IMR-90 (cell line): ENCODE measurements around the gene PACSIN3. TPM values are rescaled to one million over a fixed set of nuclear protein-coding genes. Genes with fewer than 3 reads are reported as not detected.
A peak's percentile ranks its signal among the peaks of the same experiment; 100 is the strongest.

Source experiments
- ATAC-seq: fragments of 200-7000 bp; cut with Tn5 transposase; 2 replicates; pipeline ENCODE4 v1.9.1; 2020; ENCODE audit warnings: low read depth, mild to moderate bottlenecking, moderate library complexity
- BruUV-seq: library from RNA; stranded (reverse); fragments of 400-500 nt; replicated peaks from 2 replicates; lab custom pipeline; 2021; lab: Mats Ljungman, UMichigan
- CTCF ChIA-PET: fragments of 300-600 bp; formaldehyde crosslinking; extraction: SDS; loops from one replicate; lab custom pipeline; 2021; ENCODE audit warnings: antibody characterized with exemption; lab: Yijun Ruan, JAX
- POLR2A ChIA-PET: fragments of 300-600 bp; sonication (Branson Sonifier 250); formaldehyde crosslinking; loops from one replicate; lab custom pipeline; 2022; ENCODE audit warnings: antibody characterized with exemption; ENCODE audit not compliant: unreplicated experiment; lab: Charles Lee
- DNase-seq: peaks from one replicate; pipeline ENCODE4 v3.0.0; 2013
- H2AFZ ChIP-seq: replicated peaks from 2 replicates; pipeline ENCODE3; 2013; ENCODE audit warnings: low read length, mild to moderate bottlenecking; ENCODE audit not compliant: poor library complexity
- H2AK5ac ChIP-seq: 2 replicates; pipeline ENCODE4 v1.6.1; 2013; ENCODE audit warnings: low read depth, low read length, inconsistent platforms
- H2AK9ac ChIP-seq: replicated peaks from 2 replicates; pipeline ENCODE3; 2013; ENCODE audit warnings: mild to moderate bottlenecking, low read depth, low read length, moderate library complexity; ENCODE audit not compliant: poor library complexity
- H2BK120ac ChIP-seq: 2 replicates; pipeline ENCODE4 v1.6.1; 2013; ENCODE audit warnings: low read depth, low read length, inconsistent platforms
- H2BK15ac ChIP-seq: 3 replicates; pipeline ENCODE4 v1.6.1; 2013; ENCODE audit warnings: low read depth, low read length, inconsistent platforms
- H2BK20ac ChIP-seq: 2 replicates; pipeline ENCODE4 v1.6.1; 2013; ENCODE audit warnings: low read depth, mild to moderate bottlenecking, inconsistent platforms, low read length, moderate library complexity
- H2BK5ac ChIP-seq: 2 replicates; pipeline ENCODE4 v1.6.1; 2013; ENCODE audit warnings: mild to moderate bottlenecking, low read depth, low read length, inconsistent platforms; ENCODE audit not compliant: poor library complexity, severe bottlenecking
- H3K14ac ChIP-seq: replicated peaks from 2 replicates; pipeline ENCODE4 v1.6.1; 2013; ENCODE audit warnings: low read depth, low read length, inconsistent platforms
- H3K18ac ChIP-seq: 2 replicates; pipeline ENCODE4 v1.6.1; 2013; ENCODE audit warnings: low read depth, low read length, control low read depth
- H3K23ac ChIP-seq: 2 replicates; pipeline ENCODE4 v1.6.1; 2013; ENCODE audit warnings: low read depth, low read length, inconsistent platforms
- H3K27ac ChIP-seq: 2 replicates; pipeline ENCODE4 v1.5.1; 2013; ENCODE audit warnings: mild to moderate bottlenecking, control low read depth, low read length; ENCODE audit not compliant: insufficient read depth
- H3K27me3 ChIP-seq: 2 replicates; pipeline ENCODE4 v1.6.1; 2013; ENCODE audit warnings: low read length; ENCODE audit not compliant: control insufficient read depth, insufficient read depth
- H3K36me3 ChIP-seq: 2 replicates; pipeline ENCODE4 v1.6.1; 2013; ENCODE audit warnings: low read length, mixed read lengths; ENCODE audit not compliant: control insufficient read depth, insufficient read depth
- H3K4ac ChIP-seq: 2 replicates; pipeline ENCODE4 v1.6.1; 2013; ENCODE audit warnings: low read depth, low read length, inconsistent platforms
- H3K4me1 ChIP-seq: 2 replicates; pipeline ENCODE4 v1.6.1; 2013; ENCODE audit warnings: low read length, mixed read lengths; ENCODE audit not compliant: control insufficient read depth, insufficient read depth
- H3K4me2 ChIP-seq: 2 replicates; pipeline ENCODE4 v1.6.1; 2013; ENCODE audit warnings: low read depth, mild to moderate bottlenecking, control low read depth, low read length, moderate library complexity
- H3K4me3 ChIP-seq: 2 replicates; pipeline ENCODE4 v1.5.1; 2013; ENCODE audit warnings: low read depth, mild to moderate bottlenecking, control low read depth, low read length, moderate library complexity; ENCODE audit not compliant: insufficient read depth
- H3K56ac ChIP-seq: 2 replicates; pipeline ENCODE4 v1.6.1; 2013; ENCODE audit warnings: low read length, inconsistent platforms; ENCODE audit not compliant: insufficient read depth; ENCODE audit errors: extremely low read depth
- H3K79me1 ChIP-seq, 2 experiments: 2 replicates each; pipeline ENCODE4 v1.6.1; 2013; ENCODE audit warnings: low read length in 2 of 2, inconsistent platforms in 1 of 2, low read depth in 1 of 2
- H3K9ac ChIP-seq: 2 replicates; pipeline ENCODE4 v1.6.1; 2013; ENCODE audit warnings: low read depth, low read length, control low read depth
- H3K9me1 ChIP-seq: 2 replicates; pipeline ENCODE4 v1.6.1; 2013; ENCODE audit warnings: low read length, inconsistent platforms; ENCODE audit not compliant: insufficient read depth
- H3K9me3 ChIP-seq: 2 replicates; pipeline ENCODE4 v1.6.1; 2013; ENCODE audit warnings: low read length; ENCODE audit not compliant: control insufficient read depth, insufficient read depth
- H4K20me1 ChIP-seq: 2 replicates; pipeline ENCODE4 v1.6.1; 2013; ENCODE audit warnings: low read length, inconsistent platforms; ENCODE audit not compliant: insufficient read depth
- H4K5ac ChIP-seq: 2 replicates; pipeline ENCODE4 v1.6.1; 2013; ENCODE audit warnings: mild to moderate bottlenecking, low read depth, low read length, control low read depth
- H4K8ac ChIP-seq, 2 experiments: 2 replicates each; pipeline ENCODE4 v1.6.1; 2013; ENCODE audit warnings: low read depth in 2 of 2, low read length in 2 of 2, control low read depth in 1 of 2, inconsistent platforms in 1 of 2
- H4K91ac ChIP-seq: 2 replicates; pipeline ENCODE4 v1.6.1; 2013; ENCODE audit warnings: low read depth, low read length, inconsistent platforms; ENCODE audit not compliant: insufficient read depth
- BHLHE40 ChIP-seq: fragments of 150-350 bp; IDR thresholded peaks from 2 replicates; pipeline ENCODE4 v1.6.1; 2016; ENCODE audit warnings: mild to moderate bottlenecking, low read depth, low read length
- FOS ChIP-seq: fragments of 150-350 bp; IDR thresholded peaks from 2 replicates; pipeline ENCODE4 v1.6.1; 2016; ENCODE audit warnings: low read depth, low read length
- MXI1 ChIP-seq: IDR thresholded peaks from 2 replicates; pipeline ENCODE4 v1.6.1; 2012; ENCODE audit warnings: low read depth, mild to moderate bottlenecking, low read length, moderate library complexity, borderline replicate concordance
- RAD21 ChIP-seq: IDR thresholded peaks from 2 replicates; pipeline ENCODE4 v1.6.1; 2012; ENCODE audit warnings: low read length, improper control_type of control experiment
- WGBS, 2 experiments: methylation state at CpG; one replicate each; pipeline versions ENCODE4 v1.1.5 to v1.1.7; 2013; ENCODE audit warnings: missing lambda C conversion rate in 2 of 2; ENCODE audit not compliant: insufficient read length in 1 of 2; ENCODE audit errors: extremely low coverage in 2 of 2; 5-methylcytosine and 5-hydroxymethylcytosine counted together
- dilution Hi-C: fragments of 300-500 bp; cut with HindIII; formaldehyde crosslinking; loops from one replicate; pipeline ENCODE4 v1.14.3; 2018; ENCODE audit warnings: low sequenced_read_pairs; ENCODE audit not compliant: unreplicated experiment
- in situ Hi-C: fragments of 300-500 bp; cut with MboI; formaldehyde crosslinking; loops from 3 replicates; pipeline ENCODE4 v1.14.3; 2019; ENCODE audit warnings: low sequenced_read_pairs, inconsistent platforms, mixed read lengths
- intact Hi-C: fragments of 100-400 bp; cut with micrococcal nuclease; formaldehyde crosslinking; loops from 2 replicates; pipeline ENCODE4 v1.10.0; 2022
- polyA plus RNA-seq, 3 experiments: library from polyadenylated mRNA; depleted of rRNA; stranded (reverse); fragments of >200 nt; gene quantifications; 2 replicates each; pipeline ENCODE4 v1.2.3, GENCODE V29; 2012; ENCODE audit warnings: low replicate concordance in 1 of 3
- total RNA-seq: library from RNA; depleted of rRNA; stranded (reverse); fragments of >200 nt; gene quantifications from 2 replicates; pipeline ENCODE4 v1.2.3, GENCODE V29; 2012

Gene PACSIN3
- total and polyA plus RNA-seq, 2 of the 4 experiments (the other 2 are of a cell fraction), result 19.2 to 21.1 TPM

GRCh38 chr11:47162426-47162825, 23.8 kb downstream of the PACSIN3 start:
- Histone ChIP-seq H3K14ac (no peak overlapping the region), H3K4me3 (no peak overlapping the region), H3K23ac (no peak overlapping the region), H2BK15ac (no peak overlapping the region), H2AK5ac (no peak overlapping the region; the same call in 1 of the 2 replicates), H2AK9ac (no peak overlapping the region), H3K27me3 (no peaks in the 10 kb centered on the region), H3K9me3 (no peaks in the 10 kb centered on the region), H4K20me1 (peaks cover 30% of the 10 kb centered on the region), H2BK120ac (no peak overlapping the region), H4K5ac (no peak overlapping the region), H3K9me1 (no peaks in the 10 kb centered on the region), H3K9ac (no peak overlapping the region), H3K79me1 (peaks cover 0 to 35% of the 10 kb centered on the region in 2 experiments; a peak in 3 of 4 replicates), H3K27ac (no peak overlapping the region), H4K91ac (no peak overlapping the region), H3K36me3 (peaks cover 34% of the 10 kb centered on the region), H2AFZ (peak overlapping the region; percentile 27), H4K8ac (no peak overlapping the region), H3K18ac (no peak overlapping the region), H3K4ac (no peak overlapping the region), H2BK20ac (no peak overlapping the region), H3K4me1 (no peaks in the 10 kb centered on the region), H3K4me2 (no peak overlapping the region), H3K56ac (no peak overlapping the region), H2BK5ac (no peak overlapping the region)
- no peak for ATAC-seq
- in situ Hi-C loops (no loop called here), intact Hi-C loops (no loop called here), dilution Hi-C loops (no loop called here)
- TF ChIP-seq FOS, result no peak
- no peak for TF ChIP-seq MXI1
- no peak for TF ChIP-seq BHLHE40
- TF ChIP-seq RAD21, result no peak
- POLR2A ChIA-PET, result interaction anchor here (1.1 kb wide), 1 partner anchor 10 kb away, joined by 6 read pairs; no protein-coding TSS in a partner anchor
- 83% methylated on average over 1 of the region's 5 CpGs; no CpG with 5 or more reads in 1 of the 2 experiments for WGBS, 2 experiments
- CTCF ChIA-PET, result no interaction called here
- no peak for DNase-seq
- no TSS peak for BruUV-seq
